Astrocyte (in vitro differentiated cells and primary cell): ENCODE measurements around the gene MYO9A.

Source experiments
- CTCF ChIP-seq: IDR thresholded peaks from 2 replicates; pipeline ENCODE4 v1.5.1; 2011; ENCODE audit warnings: low read depth, mild to moderate bottlenecking, inconsistent platforms, low read length, moderate library complexity; ENCODE audit not compliant: insufficient read depth
- EZH2 ChIP-seq: IDR thresholded peaks from 2 replicates; pipeline ENCODE4 v1.6.1; 2012; ENCODE audit warnings: mild to moderate bottlenecking, low read length, inconsistent platforms; ENCODE audit not compliant: insufficient read depth

- TF ChIP-seq CTCF = no peak
- TF ChIP-seq EZH2 = no peak
These were observed at the start of gene MYO9A, which contains the start of gene SENP8 for GRCh38 chr15:72118017-72118978.
